IMR-90 (cell line): ENCODE results near the gene GLYATL1. TPM values are rescaled to one million over a fixed set of nuclear protein-coding genes. Genes with fewer than 3 reads are reported as not detected.

ENCODE experiments used
- ATAC-seq: fragments of 200-7000 bp; cut with Tn5 transposase; 2 replicates; pipeline ENCODE4 v1.9.1; 2020; ENCODE audit warnings: low read depth, mild to moderate bottlenecking, moderate library complexity
- BruUV-seq: library from RNA; stranded (reverse); fragments of 400-500 nt; replicated peaks from 2 replicates; lab custom pipeline; 2021; lab: Mats Ljungman, UMichigan
- CTCF ChIA-PET: fragments of 300-600 bp; formaldehyde crosslinking; extraction: SDS; loops from one replicate; lab custom pipeline; 2021; ENCODE audit warnings: antibody characterized with exemption; lab: Yijun Ruan, JAX
- POLR2A ChIA-PET: fragments of 300-600 bp; sonication (Branson Sonifier 250); formaldehyde crosslinking; loops from one replicate; lab custom pipeline; 2022; ENCODE audit warnings: antibody characterized with exemption; ENCODE audit not compliant: unreplicated experiment; lab: Charles Lee
- DNase-seq: peaks from one replicate; pipeline ENCODE4 v3.0.0; 2013
- H2AFZ ChIP-seq: replicated peaks from 2 replicates; pipeline ENCODE3; 2013; ENCODE audit warnings: low read length, mild to moderate bottlenecking; ENCODE audit not compliant: poor library complexity
- H2AK5ac ChIP-seq: 2 replicates; pipeline ENCODE4 v1.6.1; 2013; ENCODE audit warnings: low read depth, low read length, inconsistent platforms
- H2AK9ac ChIP-seq: replicated peaks from 2 replicates; pipeline ENCODE3; 2013; ENCODE audit warnings: mild to moderate bottlenecking, low read depth, low read length, moderate library complexity; ENCODE audit not compliant: poor library complexity
- H2BK120ac ChIP-seq: 2 replicates; pipeline ENCODE4 v1.6.1; 2013; ENCODE audit warnings: low read depth, low read length, inconsistent platforms
- H2BK15ac ChIP-seq: 3 replicates; pipeline ENCODE4 v1.6.1; 2013; ENCODE audit warnings: low read depth, low read length, inconsistent platforms
- H2BK20ac ChIP-seq: 2 replicates; pipeline ENCODE4 v1.6.1; 2013; ENCODE audit warnings: low read depth, mild to moderate bottlenecking, inconsistent platforms, low read length, moderate library complexity
- H2BK5ac ChIP-seq: 2 replicates; pipeline ENCODE4 v1.6.1; 2013; ENCODE audit warnings: mild to moderate bottlenecking, low read depth, low read length, inconsistent platforms; ENCODE audit not compliant: poor library complexity, severe bottlenecking
- H3K14ac ChIP-seq: replicated peaks from 2 replicates; pipeline ENCODE4 v1.6.1; 2013; ENCODE audit warnings: low read depth, low read length, inconsistent platforms
- H3K18ac ChIP-seq: 2 replicates; pipeline ENCODE4 v1.6.1; 2013; ENCODE audit warnings: low read depth, low read length, control low read depth
- H3K23ac ChIP-seq: 2 replicates; pipeline ENCODE4 v1.6.1; 2013; ENCODE audit warnings: low read depth, low read length, inconsistent platforms
- H3K27ac ChIP-seq: 2 replicates; pipeline ENCODE4 v1.5.1; 2013; ENCODE audit warnings: mild to moderate bottlenecking, control low read depth, low read length; ENCODE audit not compliant: insufficient read depth
- H3K27me3 ChIP-seq: 2 replicates; pipeline ENCODE4 v1.6.1; 2013; ENCODE audit warnings: low read length; ENCODE audit not compliant: control insufficient read depth, insufficient read depth
- H3K36me3 ChIP-seq: 2 replicates; pipeline ENCODE4 v1.6.1; 2013; ENCODE audit warnings: low read length, mixed read lengths; ENCODE audit not compliant: control insufficient read depth, insufficient read depth
- H3K4ac ChIP-seq: 2 replicates; pipeline ENCODE4 v1.6.1; 2013; ENCODE audit warnings: low read depth, low read length, inconsistent platforms
- H3K4me1 ChIP-seq: 2 replicates; pipeline ENCODE4 v1.6.1; 2013; ENCODE audit warnings: low read length, mixed read lengths; ENCODE audit not compliant: control insufficient read depth, insufficient read depth
- H3K4me2 ChIP-seq: 2 replicates; pipeline ENCODE4 v1.6.1; 2013; ENCODE audit warnings: low read depth, mild to moderate bottlenecking, control low read depth, low read length, moderate library complexity
- H3K4me3 ChIP-seq: 2 replicates; pipeline ENCODE4 v1.5.1; 2013; ENCODE audit warnings: low read depth, mild to moderate bottlenecking, control low read depth, low read length, moderate library complexity; ENCODE audit not compliant: insufficient read depth
- H3K56ac ChIP-seq: 2 replicates; pipeline ENCODE4 v1.6.1; 2013; ENCODE audit warnings: low read length, inconsistent platforms; ENCODE audit not compliant: insufficient read depth; ENCODE audit errors: extremely low read depth
- H3K79me1 ChIP-seq, 2 experiments: 2 replicates each; pipeline ENCODE4 v1.6.1; 2013; ENCODE audit warnings: low read length in 2 of 2, inconsistent platforms in 1 of 2, low read depth in 1 of 2
- H3K9ac ChIP-seq: 2 replicates; pipeline ENCODE4 v1.6.1; 2013; ENCODE audit warnings: low read depth, low read length, control low read depth
- H3K9me1 ChIP-seq: 2 replicates; pipeline ENCODE4 v1.6.1; 2013; ENCODE audit warnings: low read length, inconsistent platforms; ENCODE audit not compliant: insufficient read depth
- H3K9me3 ChIP-seq: 2 replicates; pipeline ENCODE4 v1.6.1; 2013; ENCODE audit warnings: low read length; ENCODE audit not compliant: control insufficient read depth, insufficient read depth
- H4K20me1 ChIP-seq: 2 replicates; pipeline ENCODE4 v1.6.1; 2013; ENCODE audit warnings: low read length, inconsistent platforms; ENCODE audit not compliant: insufficient read depth
- H4K5ac ChIP-seq: 2 replicates; pipeline ENCODE4 v1.6.1; 2013; ENCODE audit warnings: mild to moderate bottlenecking, low read depth, low read length, control low read depth
- H4K8ac ChIP-seq, 2 experiments: 2 replicates each; pipeline ENCODE4 v1.6.1; 2013; ENCODE audit warnings: low read depth in 2 of 2, low read length in 2 of 2, control low read depth in 1 of 2, inconsistent platforms in 1 of 2
- H4K91ac ChIP-seq: 2 replicates; pipeline ENCODE4 v1.6.1; 2013; ENCODE audit warnings: low read depth, low read length, inconsistent platforms; ENCODE audit not compliant: insufficient read depth
- BHLHE40 ChIP-seq: fragments of 150-350 bp; IDR thresholded peaks from 2 replicates; pipeline ENCODE4 v1.6.1; 2016; ENCODE audit warnings: mild to moderate bottlenecking, low read depth, low read length
- CEBPB ChIP-seq: IDR thresholded peaks from 2 replicates; pipeline ENCODE4 v1.6.1; 2012; ENCODE audit warnings: low read depth, low read length, improper control_type of control experiment
- CHD1 ChIP-seq: IDR thresholded peaks from 2 replicates; pipeline ENCODE4 v1.6.1; 2012; ENCODE audit warnings: low read depth, low read length, improper control_type of control experiment
- CTCF ChIP-seq: conservative IDR thresholded peaks from 2 replicates; pipeline ENCODE4 v1.5.1; 2012; ENCODE audit warnings: mild to moderate bottlenecking, low read depth, low read length, improper control_type of control experiment
- ELK1 ChIP-seq: fragments of 150-350 bp; IDR thresholded peaks from 2 replicates; pipeline ENCODE4 v1.6.1; 2016; ENCODE audit warnings: low read depth, mild to moderate bottlenecking, low read length, moderate library complexity, borderline replicate concordance
- FOS ChIP-seq: fragments of 150-350 bp; IDR thresholded peaks from 2 replicates; pipeline ENCODE4 v1.6.1; 2016; ENCODE audit warnings: low read depth, low read length
- MAFK ChIP-seq: IDR thresholded peaks from 2 replicates; pipeline ENCODE4 v1.6.1; 2012; ENCODE audit warnings: low read depth, low read length, improper control_type of control experiment
- MAZ ChIP-seq: IDR thresholded peaks from 2 replicates; pipeline ENCODE4 v1.6.1; 2012; ENCODE audit warnings: low read depth, mild to moderate bottlenecking, low read length, improper control_type of control experiment, moderate library complexity, borderline replicate concordance
- MXI1 ChIP-seq: IDR thresholded peaks from 2 replicates; pipeline ENCODE4 v1.6.1; 2012; ENCODE audit warnings: low read depth, mild to moderate bottlenecking, low read length, moderate library complexity, borderline replicate concordance
- NFE2L2 ChIP-seq: fragments of 150-350 bp; IDR thresholded peaks from 2 replicates; pipeline ENCODE4 v1.6.1; 2016; ENCODE audit warnings: low read depth, mild to moderate bottlenecking, low read length
- POLR2A ChIP-seq: IDR thresholded peaks from 2 replicates; pipeline ENCODE4 v1.6.1; 2012; ENCODE audit warnings: mild to moderate bottlenecking, low read depth, low read length
- RAD21 ChIP-seq: IDR thresholded peaks from 2 replicates; pipeline ENCODE4 v1.6.1; 2012; ENCODE audit warnings: low read length, improper control_type of control experiment
- RCOR1 ChIP-seq: IDR thresholded peaks from 2 replicates; pipeline ENCODE4 v1.6.1; 2012; ENCODE audit warnings: mild to moderate bottlenecking, low read length, improper control_type of control experiment; ENCODE audit not compliant: insufficient replicate concordance
- RFX5 ChIP-seq: IDR thresholded peaks from 2 replicates; pipeline ENCODE4 v1.8.0; 2012; ENCODE audit warnings: low read depth, mild to moderate bottlenecking, low read length, moderate library complexity
- SMC3 ChIP-seq: fragments of 150-350 bp; IDR thresholded peaks from 2 replicates; pipeline ENCODE4 v1.6.1; 2016; ENCODE audit warnings: low read depth, mild to moderate bottlenecking, antibody characterized with exemption, low read length, moderate library complexity
- WGBS, 2 experiments: methylation state at CpG; one replicate each; pipeline versions ENCODE4 v1.1.5 to v1.1.7; 2013; ENCODE audit warnings: missing lambda C conversion rate in 2 of 2; ENCODE audit not compliant: insufficient read length in 1 of 2; ENCODE audit errors: extremely low coverage in 2 of 2; 5-methylcytosine and 5-hydroxymethylcytosine counted together
- dilution Hi-C: fragments of 300-500 bp; cut with HindIII; formaldehyde crosslinking; loops from one replicate; pipeline ENCODE4 v1.14.3; 2018; ENCODE audit warnings: low sequenced_read_pairs; ENCODE audit not compliant: unreplicated experiment
- in situ Hi-C: fragments of 300-500 bp; cut with MboI; formaldehyde crosslinking; loops from 3 replicates; pipeline ENCODE4 v1.14.3; 2019; ENCODE audit warnings: low sequenced_read_pairs, inconsistent platforms, mixed read lengths
- intact Hi-C: fragments of 100-400 bp; cut with micrococcal nuclease; formaldehyde crosslinking; loops from 2 replicates; pipeline ENCODE4 v1.10.0; 2022
- polyA plus RNA-seq, 3 experiments: library from polyadenylated mRNA; depleted of rRNA; stranded (reverse); fragments of >200 nt; gene quantifications; 2 replicates each; pipeline ENCODE4 v1.2.3, GENCODE V29; 2012; ENCODE audit warnings: low replicate concordance in 1 of 3
- total RNA-seq: library from RNA; depleted of rRNA; stranded (reverse); fragments of >200 nt; gene quantifications from 2 replicates; pipeline ENCODE4 v1.2.3, GENCODE V29; 2012

GLYATL1 gene
- total and polyA plus RNA-seq, 2 of the 4 experiments (the other 2 are of a cell fraction): 0.54 to 0.58 TPM

GRCh38 chr11:58980159-58980843 is 41.0 kb downstream of the GLYATL1 start:
- Histone ChIP-seq H3K36me3 (no peaks in the 10 kb centered on the region), H4K20me1 (no peaks in the 10 kb centered on the region), H3K14ac (no peak overlapping the region), H3K56ac (no peak overlapping the region), H3K9me1 (no peaks in the 10 kb centered on the region), H3K79me1 (no peaks in the 10 kb centered on the region), H3K27ac (no peak overlapping the region), H4K5ac (no peak overlapping the region), H3K23ac (no peak overlapping the region), H3K4ac (no peak overlapping the region), H3K4me2 (no peak overlapping the region), H3K9me3 (no peaks in the 10 kb centered on the region), H2AK5ac (no peak overlapping the region), H3K9ac (no peak overlapping the region), H2AFZ (no peak overlapping the region), H2BK120ac (no peak overlapping the region), H2BK15ac (no peak overlapping the region), H2BK20ac (no peak overlapping the region), H4K91ac (no peak overlapping the region), H2AK9ac (no peak overlapping the region), H3K4me3 (no peak overlapping the region), H4K8ac (no peak overlapping the region), H3K18ac (no peak overlapping the region), H3K27me3 (no peaks in the 10 kb centered on the region), H3K4me1 (no peaks in the 10 kb centered on the region), H2BK5ac (no peak overlapping the region)
- POLR2A ChIA-PET: no interaction called here
- intact Hi-C loops (no loop called here), dilution Hi-C loops (no loop called here), in situ Hi-C loops (no loop called here)
- TF ChIP-seq MAFK: no peak
- TF ChIP-seq CHD1: no peak
- no peak for TF ChIP-seq NFE2L2
- TF ChIP-seq FOS: no peak
- no peak for TF ChIP-seq RFX5
- no peak for TF ChIP-seq MXI1
- TF ChIP-seq RCOR1: no peak
- no peak for TF ChIP-seq POLR2A
- no peak for TF ChIP-seq SMC3
- no peak for TF ChIP-seq ELK1
- TF ChIP-seq RAD21: no peak
- TF ChIP-seq BHLHE40: no peak
- TF ChIP-seq MAZ: no peak
- no peak for TF ChIP-seq CTCF
- no peak for TF ChIP-seq CEBPB
- BruUV-seq: no TSS peak
- DNase-seq (no peak), ATAC-seq (no peak)
- 80% methylated on average over 1 of the region's 8 CpGs; no CpG with 5 or more reads in 1 of the 2 experiments for WGBS, 2 experiments
- CTCF ChIA-PET: no interaction called here
